Measurements from ENCODE around the gene LRBA.

GRCh38 chr4:150725957-150726523 is 289.0 kb downstream of the LRBA start:
- no peak for TF ChIP-seq CTCF (IDR thresholded peaks at IDR 0.05)
- TF ChIP-seq MYBL2 (CRISPR knock-in tag; IDR thresholded peaks at IDR 0.05) = no peak
- no peak for TF ChIP-seq PRDM15 (CRISPR knock-in tag; IDR thresholded peaks at IDR 0.05)
- no peak for TF ChIP-seq AFF4 (CRISPR knock-in tag; IDR thresholded peaks at IDR 0.05; ENCODE audit: borderline replicate concordance)
- TF ChIP-seq ZSCAN18 (CRISPR knock-in tag; IDR thresholded peaks at IDR 0.05) = no peak
- TF ChIP-seq MAX (CRISPR knock-in tag; IDR thresholded peaks at IDR 0.05) = no peak
- TF ChIP-seq USF2 (CRISPR knock-in tag; IDR thresholded peaks at IDR 0.05) = no peak
- no peak for TF ChIP-seq CREB1 (CRISPR knock-in tag; IDR thresholded peaks at IDR 0.05)
